A673 (cell line): Measurements from ENCODE around the gene TPD52L1. TPM values are rescaled to one million over a fixed set of nuclear protein-coding genes. Genes with fewer than 3 reads are reported as not detected.

Experiments
- BruUV-seq: library from RNA; stranded (reverse); fragments of 400-500 nt; replicated peaks from 2 replicates; lab custom pipeline; 2021; lab: Mats Ljungman, UMichigan
- CTCF ChIA-PET: fragments of 300-600 bp; sonication (Branson Sonifier 250); formaldehyde crosslinking; loops from one replicate; lab custom pipeline; 2022; ENCODE audit warnings: antibody characterized with exemption; lab: Charles Lee
- POLR2A ChIA-PET: fragments of 300-600 bp; sonication (Branson Sonifier 250); formaldehyde crosslinking; loops from one replicate; lab custom pipeline; 2022; ENCODE audit warnings: antibody characterized with exemption; ENCODE audit not compliant: low non-redundant PET; lab: Charles Lee
- DNase-seq: peaks from one replicate; pipeline ENCODE4 v3.0.0-alpha.2; 2015; ENCODE audit warnings: low spot score
- H3K27ac ChIP-seq: fragments of 200-600 bp; sonication (generic); 2 replicates; pipeline ENCODE4 v1.5.1; 2016; ENCODE audit warnings: mixed run types, low read depth, mild to moderate bottlenecking, mixed read lengths, antibody characterized with exemption, low read length; ENCODE audit not compliant: poor library complexity, severe bottlenecking
- H3K27me3 ChIP-seq: fragments of 200-600 bp; sonication (generic); replicated peaks from 2 replicates; pipeline ENCODE4 v1.6.1; 2017; ENCODE audit warnings: mixed run types, low read depth, mild to moderate bottlenecking, mixed read lengths, antibody characterized with exemption, low read length; ENCODE audit not compliant: insufficient read depth, poor library complexity
- H3K36me3 ChIP-seq: fragments of 200-600 bp; sonication (generic); 2 replicates; pipeline ENCODE4 v1.6.1; 2016; ENCODE audit warnings: mixed run types, mild to moderate bottlenecking, mixed read lengths, antibody characterized with exemption, low read length; ENCODE audit not compliant: insufficient read depth, poor library complexity, severe bottlenecking
- H3K4me1 ChIP-seq: fragments of 200-600 bp; sonication (generic); 2 replicates; pipeline ENCODE4 v1.6.1; 2017; ENCODE audit warnings: mixed run types, mild to moderate bottlenecking, mixed read lengths, antibody characterized with exemption, low read length; ENCODE audit not compliant: insufficient read depth, poor library complexity, severe bottlenecking
- H3K4me3 ChIP-seq: fragments of 200-600 bp; sonication (generic); 2 replicates; pipeline ENCODE4 v1.5.1; 2016; ENCODE audit warnings: low read depth, mixed run types, mild to moderate bottlenecking, mixed read lengths, low read length; ENCODE audit not compliant: poor library complexity, severe bottlenecking
- H3K9me3 ChIP-seq: fragments of 200-600 bp; sonication (generic); 2 replicates; pipeline ENCODE4 v1.6.1; 2016; ENCODE audit warnings: mixed run types, low read depth, mild to moderate bottlenecking, mixed read lengths, antibody characterized with exemption, low read length; ENCODE audit not compliant: poor library complexity, severe bottlenecking
- CTCF ChIP-seq: fragments of 300-800, 200-600 bp; sonication (generic); conservative IDR thresholded peaks from 2 replicates; pipeline ENCODE4 v1.5.1; 2017; ENCODE audit warnings: low read depth, mild to moderate bottlenecking, antibody characterized with exemption, low read length, moderate library complexity, mixed read lengths
- EZH2 ChIP-seq: fragments of 200-600 bp; sonication (generic); IDR thresholded peaks from 2 replicates; pipeline ENCODE4 v1.6.1; 2017; ENCODE audit warnings: borderline replicate concordance, low read depth, mild to moderate bottlenecking, mixed read lengths, antibody characterized with exemption, low read length; ENCODE audit not compliant: poor library complexity, severe bottlenecking
- intact Hi-C: fragments of 100-400 bp; cut with micrococcal nuclease; formaldehyde crosslinking; loops from one replicate; pipeline ENCODE4 v1.10.0; 2022; ENCODE audit not compliant: unreplicated experiment
- total RNA-seq: library from RNA; stranded (reverse); gene quantifications from 2 replicates; pipeline ENCODE4 v1.2.3, GENCODE V29; 2021

The TPD52L1 gene
- total RNA-seq, 1 experiment from 2014 or later = 2.0 TPM

DNA sequence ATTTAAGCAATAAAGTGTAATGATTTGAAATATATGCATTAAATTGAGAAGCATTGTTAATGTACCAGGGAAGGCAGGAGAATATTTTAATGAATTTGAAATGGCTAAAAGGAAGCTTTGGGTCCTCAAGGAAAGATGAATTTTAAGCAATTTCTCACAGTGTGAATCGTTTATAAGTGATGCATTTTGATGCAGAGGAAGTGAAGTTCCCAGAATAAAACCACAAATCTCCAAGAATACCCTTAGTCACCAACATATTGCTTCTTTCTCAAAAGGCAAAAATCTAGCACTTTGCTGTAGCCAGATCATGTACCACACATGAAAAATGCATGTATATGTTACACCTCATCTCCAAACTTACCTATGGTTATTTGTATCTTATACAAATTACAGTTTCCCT is 11.7 kb downstream of the TPD52L1 start:
- Histone ChIP-seq H3K4me3 (no peak overlapping the region), H3K9me3 (no peaks in the 10 kb centered on the region), H3K36me3 (no peaks in the 10 kb centered on the region), H3K27ac (no peak overlapping the region), H3K27me3 (no peaks in the 10 kb centered on the region), H3K4me1 (peaks cover 5% of the 10 kb centered on the region)
- ChIA-PET POLR2A (no interaction called here), CTCF (no interaction called here)
- TF ChIP-seq EZH2 (no peak), CTCF (no peak)
- no peak for DNase-seq
- intact Hi-C loops = no loop called here
- BruUV-seq = no TSS peak

- POLR2A ChIA-PET = no interaction called here
- Histone ChIP-seq H3K9me3 (no peaks in the 10 kb centered on the region), H3K27me3 (no peaks in the 10 kb centered on the region), H3K4me3 (no peak overlapping the region), H3K27ac (no peak overlapping the region), H3K4me1 (peaks cover 10% of the 10 kb centered on the region), H3K36me3 (no peaks in the 10 kb centered on the region)
- TF ChIP-seq CTCF = no peak
- no peak for TF ChIP-seq EZH2
- CTCF ChIA-PET = no interaction called here
- no peak for DNase-seq
- intact Hi-C loops = no loop called here
- no TSS peak for BruUV-seq
Observed at GRCh38 chr6:125165776-125166175, 12.2 kb downstream of the TPD52L1 start.

DNA sequence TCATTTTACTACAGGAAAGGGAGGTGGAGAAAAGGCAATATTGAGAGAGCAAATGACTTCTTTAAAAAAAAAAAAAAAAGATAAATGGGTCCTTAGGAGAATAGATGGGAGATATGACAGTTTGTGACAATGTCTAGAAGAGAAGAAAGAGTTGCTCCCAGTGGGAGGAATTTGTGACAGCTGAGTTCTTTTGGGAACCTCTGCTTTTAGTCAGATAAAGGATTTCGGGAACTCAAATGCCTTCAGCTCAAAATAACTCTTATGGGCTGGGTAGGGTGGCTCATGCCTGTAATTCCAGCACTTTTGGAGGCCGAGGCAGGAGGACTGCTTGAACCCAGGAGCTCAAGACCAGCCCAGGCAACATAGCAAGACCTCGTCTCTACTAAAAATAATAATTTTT is 13.1 kb downstream of the TPD52L1 start:
- Histone ChIP-seq H3K4me1 (peaks cover 11% of the 10 kb centered on the region), H3K4me3 (no peak overlapping the region), H3K36me3 (no peaks in the 10 kb centered on the region), H3K27me3 (no peaks in the 10 kb centered on the region), H3K27ac (no peak overlapping the region), H3K9me3 (no peaks in the 10 kb centered on the region)
- no TSS peak for BruUV-seq
- no peak for DNase-seq
- ChIA-PET POLR2A (no interaction called here), CTCF (no interaction called here)
- intact Hi-C loops = no loop called here
- TF ChIP-seq CTCF (no peak), EZH2 (no peak)
